ENCODE data around the gene MRTFA.
A peak's percentile ranks its signal among the peaks of the same experiment; 100 is the strongest.
"Not testable (repeated sequence)": the region's sequence is repeated elsewhere in the genome, so short reads cannot be mapped to it uniquely, and the experiment has no call there.

The MRTFA gene

DNA sequence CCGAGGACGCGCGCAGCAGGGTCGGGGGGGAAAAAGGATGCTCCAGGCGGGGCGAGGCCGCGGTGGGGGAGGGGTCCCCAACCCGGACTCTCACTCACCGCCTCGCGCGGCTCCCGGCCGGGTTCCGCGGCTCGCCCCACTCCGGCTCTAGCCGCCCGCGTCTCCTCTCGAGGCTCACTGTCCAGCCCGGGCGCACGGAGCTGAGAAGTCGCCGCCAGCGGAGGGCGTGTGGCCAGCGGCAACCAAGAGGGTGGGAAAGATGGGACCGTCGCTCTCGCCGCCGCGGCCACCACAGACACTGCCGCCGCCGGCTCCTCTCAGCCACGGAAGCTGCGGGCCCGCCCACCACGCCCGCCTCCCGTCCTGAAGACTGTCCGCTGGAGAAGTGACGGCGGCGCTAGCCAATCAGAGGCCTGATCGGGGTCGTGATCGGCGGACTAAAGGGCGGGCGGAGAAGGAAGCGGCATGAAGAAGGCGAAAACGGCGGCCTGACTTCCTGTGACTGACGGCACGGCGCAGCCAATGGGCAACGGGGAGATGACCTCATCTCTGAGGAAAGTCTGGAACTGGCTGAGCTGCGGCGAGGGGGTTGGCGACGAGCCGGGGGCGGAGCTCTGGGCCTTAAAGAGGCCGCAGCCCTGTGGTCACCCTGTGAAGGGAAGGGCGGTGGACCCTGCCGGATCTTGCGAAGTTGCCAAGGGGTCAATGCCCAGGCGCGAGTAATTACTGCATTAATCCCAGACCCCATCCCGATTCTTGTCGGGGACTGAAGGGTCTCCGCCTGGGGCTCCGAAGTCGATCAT, at the start of gene MRTFA:
Gene MRTFA (minus strand): TSS at position 340 of the 803 bp plus-strand sequence.
- DNase-seq = peak; percentile 96

DNA sequence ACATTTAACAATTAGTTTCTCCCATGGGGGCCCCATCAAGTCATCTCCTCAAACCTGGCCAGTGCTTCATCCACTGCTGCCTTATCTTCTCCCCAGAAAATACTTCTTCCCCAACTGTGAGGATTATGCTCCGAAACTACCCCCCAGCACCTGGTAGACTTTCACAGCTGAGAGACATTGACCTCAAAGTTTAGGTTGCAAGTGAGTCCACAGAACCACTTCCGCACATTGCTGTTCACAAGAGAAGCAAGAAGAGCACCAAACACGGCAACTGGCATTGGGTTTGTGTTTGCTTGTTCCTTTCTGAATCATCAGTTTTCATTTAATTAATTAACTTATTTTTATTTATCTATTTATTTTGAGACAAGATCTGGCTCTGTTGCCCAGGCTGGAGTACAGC, 48.9 kb upstream of the MRTFA start:
- DNase-seq = no peak

DNA sequence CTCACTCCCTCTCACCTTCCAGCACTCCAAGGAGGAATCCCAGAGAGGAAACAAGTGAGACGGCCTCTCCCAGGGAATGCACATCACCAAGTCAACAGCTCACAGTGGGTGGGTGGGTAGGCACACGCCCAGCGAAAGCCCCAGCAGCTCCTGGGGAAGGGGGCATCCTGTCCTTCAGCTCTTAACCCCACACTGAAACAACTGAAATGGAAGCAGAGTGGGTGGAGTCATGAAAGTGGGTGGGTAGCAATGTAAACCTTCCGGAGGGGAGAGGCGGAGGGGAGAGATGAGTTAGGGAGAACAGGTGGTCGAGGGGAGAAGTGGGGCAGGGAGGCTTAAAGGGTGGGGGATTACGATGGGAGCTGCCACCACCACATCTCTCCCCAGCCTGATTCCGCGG, 48.2 kb upstream of the MRTFA start:
- DNase-seq = no peak

- DNase-seq = no peak
Observed at GRCh38 chr22:40681451-40681850, 44.9 kb upstream of the MRTFA start.

DNA sequence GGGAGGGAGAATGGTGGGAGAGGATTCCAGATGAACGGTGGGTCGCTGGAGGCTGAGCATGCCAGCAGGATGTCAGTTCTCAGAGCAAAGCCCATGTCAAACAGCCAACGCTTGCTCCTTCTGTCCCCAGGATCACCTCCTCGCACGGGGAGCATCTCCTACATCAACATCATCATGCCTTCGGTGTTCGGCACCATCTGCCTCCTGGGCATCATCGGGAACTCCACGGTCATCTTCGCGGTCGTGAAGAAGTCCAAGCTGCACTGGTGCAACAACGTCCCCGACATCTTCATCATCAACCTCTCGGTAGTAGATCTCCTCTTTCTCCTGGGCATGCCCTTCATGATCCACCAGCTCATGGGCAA, 44.3 kb upstream of the MRTFA start:
- no peak for DNase-seq

DNA sequence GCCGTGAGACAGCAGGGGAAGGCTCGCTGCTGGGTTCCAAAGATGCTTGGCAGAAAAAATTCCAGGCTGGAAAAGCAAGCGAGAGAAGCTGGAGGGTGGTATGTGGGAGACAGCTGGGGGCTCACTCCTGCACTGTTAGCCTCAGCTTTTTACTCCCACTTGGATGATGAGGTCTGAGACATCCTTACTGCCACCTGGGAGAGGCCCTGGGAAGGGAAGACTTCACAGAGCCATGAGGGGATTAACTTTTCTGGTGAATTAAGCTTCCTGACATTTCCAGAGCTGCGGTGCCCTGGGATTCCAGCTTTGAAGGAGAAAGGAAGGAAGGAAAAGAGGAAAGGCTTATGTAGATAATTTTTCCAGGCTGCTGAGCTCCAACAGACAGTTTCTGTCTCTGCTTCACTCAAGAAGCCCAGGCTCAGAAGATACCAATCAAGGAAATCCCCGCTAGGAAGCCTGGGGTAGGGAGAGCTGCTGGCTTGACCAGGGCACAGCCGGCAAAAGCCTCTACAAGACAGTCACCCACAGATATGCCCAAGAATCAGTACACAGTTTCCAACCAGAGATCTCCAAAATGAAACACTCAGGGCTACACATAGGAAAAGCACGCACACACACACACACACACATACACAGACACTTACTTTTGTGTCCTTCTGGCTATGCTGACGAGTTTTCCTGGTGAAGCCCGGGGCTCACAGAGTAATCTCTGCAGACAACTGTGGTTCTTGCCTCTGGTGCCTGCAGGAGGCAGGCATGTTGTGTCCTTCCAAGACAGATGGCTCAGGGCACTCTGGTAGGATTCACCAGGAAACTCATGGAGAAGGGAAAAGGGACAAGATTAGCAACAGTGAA, 43.7 kb upstream of the MRTFA start:
- DNase-seq = no peak

DNA sequence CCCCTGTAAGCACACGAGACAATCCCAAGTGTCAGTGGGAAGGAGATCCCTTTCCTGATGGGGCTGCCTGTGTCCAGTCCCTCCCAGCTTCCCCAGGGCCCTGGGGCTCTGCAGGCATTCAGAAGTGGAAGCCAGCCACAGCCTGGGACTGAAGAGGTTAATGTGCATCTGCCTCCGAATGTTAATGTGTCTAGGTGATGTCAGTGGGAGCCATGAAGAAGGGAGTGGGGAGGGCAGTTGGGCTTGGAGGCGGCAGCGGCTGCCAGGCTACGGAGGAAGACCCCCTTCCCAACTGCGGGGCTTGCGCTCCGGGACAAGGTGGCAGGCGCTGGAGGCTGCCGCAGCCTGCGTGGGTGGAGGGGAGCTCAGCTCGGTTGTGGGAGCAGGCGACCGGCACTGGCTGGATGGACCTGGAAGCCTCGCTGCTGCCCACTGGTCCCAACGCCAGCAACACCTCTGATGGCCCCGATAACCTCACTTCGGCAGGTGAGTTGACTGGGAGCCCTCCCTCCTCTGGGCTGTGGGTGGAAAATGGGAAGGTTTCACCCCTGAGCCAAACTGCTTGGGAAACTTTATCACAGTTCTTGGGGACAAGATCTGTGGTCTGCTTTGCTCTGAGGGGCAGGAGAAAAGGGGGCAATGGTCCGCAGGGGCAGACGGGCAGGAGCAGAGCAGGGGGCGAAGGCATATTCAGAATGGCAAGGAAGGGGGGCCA, 42.9 kb upstream of the MRTFA start, which contains the start of gene MCHR1:
Gene MCHR1 (plus strand): TSS at position 236 of the 715 bp plus-strand sequence. CDS start 169 bp downstream, at position 405.
- peak; percentile 16 for DNase-seq

- DNase-seq = no peak
Observed at GRCh38 chr22:40678493-40679248, 42.2 kb upstream of the MRTFA start.

GRCh38 chr22:40676644-40677043, 40.1 kb upstream of the MRTFA start:
- DNase-seq = no peak

GRCh38 chr22:40676166-40676565, 39.6 kb upstream of the MRTFA start:
- DNase-seq = not testable (repeated sequence)

GRCh38 chr22:40674274-40674673, 37.8 kb upstream of the MRTFA start:
- DNase-seq = no peak

GRCh38 chr22:40673017-40673416, 36.5 kb upstream of the MRTFA start:
- no peak for DNase-seq

DNA sequence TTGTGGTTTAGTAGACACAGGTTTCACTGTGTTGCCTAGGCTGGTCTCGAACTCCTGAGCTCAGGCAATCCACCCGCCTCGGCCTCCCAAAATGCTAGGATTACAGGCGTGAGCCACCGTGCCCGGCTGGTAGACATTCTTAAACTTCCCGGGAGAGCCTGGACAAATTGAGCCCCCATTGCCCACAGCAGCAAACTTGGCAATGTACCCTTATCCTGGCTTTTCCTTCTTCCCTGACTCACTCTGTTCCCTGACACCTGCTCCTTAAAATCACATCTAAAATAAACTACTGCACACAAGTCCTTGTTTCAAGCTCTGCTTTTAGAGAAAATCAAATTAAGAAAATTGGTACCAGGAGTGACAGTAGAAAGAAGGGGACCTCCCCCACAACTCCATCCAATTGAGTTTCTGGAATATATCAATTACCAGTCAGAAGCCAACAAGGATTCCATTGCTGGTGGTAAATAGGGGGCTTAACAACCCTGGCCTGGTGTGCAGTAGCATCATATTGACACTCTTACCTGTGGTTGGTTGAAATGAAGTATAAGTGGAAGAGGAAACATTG, 35.4 kb upstream of the MRTFA start:
- DNase-seq = no peak

DNA sequence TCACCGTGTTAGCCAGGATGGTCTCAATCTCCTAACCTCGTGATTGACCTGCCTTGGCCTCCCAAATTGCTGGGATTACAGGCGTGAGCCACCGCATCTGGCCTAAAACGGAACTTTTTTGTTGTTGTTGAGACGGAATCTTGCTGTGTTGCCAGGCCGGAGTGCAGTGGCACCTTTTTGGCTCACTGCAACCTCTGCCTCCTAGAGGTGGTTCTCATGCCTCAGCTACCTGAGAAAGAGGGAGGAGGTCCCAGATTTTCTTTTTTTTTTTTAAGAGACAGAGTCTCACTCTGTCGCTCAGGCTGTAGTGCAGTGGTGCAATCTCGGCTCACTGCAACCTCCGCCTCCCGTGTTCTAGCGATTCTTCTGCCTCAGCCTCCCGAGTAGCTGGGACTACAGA, 34.9 kb upstream of the MRTFA start:
- DNase-seq = no peak

DNA sequence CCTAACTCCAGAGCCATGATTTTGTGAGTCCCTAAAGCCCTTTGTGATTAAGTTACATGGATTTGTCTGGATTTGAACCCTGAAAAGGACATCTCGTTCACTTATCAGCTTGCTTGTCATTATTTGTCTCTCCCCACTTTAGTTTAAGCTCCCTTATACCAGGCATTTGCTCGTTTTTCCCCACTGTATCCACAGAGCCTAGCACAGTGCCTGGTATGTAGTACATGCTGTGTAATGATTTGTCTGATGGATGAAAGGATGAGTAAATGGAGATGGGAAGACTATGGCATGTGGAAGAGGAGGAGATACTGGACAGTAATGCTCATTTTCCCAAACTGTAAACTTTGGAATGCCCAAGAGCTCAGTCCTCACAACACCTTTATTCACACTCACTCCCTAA, 33.5 kb upstream of the MRTFA start:
- DNase-seq = no peak

GRCh38 chr22:40668611-40669411, 32.3 kb upstream of the MRTFA start:
- no peak for DNase-seq

GRCh38 chr22:40666151-40666848, 29.8 kb upstream of the MRTFA start:
- DNase-seq = no peak

- no peak for DNase-seq
Observed at GRCh38 chr22:40665312-40665711, 28.8 kb upstream of the MRTFA start.

DNA sequence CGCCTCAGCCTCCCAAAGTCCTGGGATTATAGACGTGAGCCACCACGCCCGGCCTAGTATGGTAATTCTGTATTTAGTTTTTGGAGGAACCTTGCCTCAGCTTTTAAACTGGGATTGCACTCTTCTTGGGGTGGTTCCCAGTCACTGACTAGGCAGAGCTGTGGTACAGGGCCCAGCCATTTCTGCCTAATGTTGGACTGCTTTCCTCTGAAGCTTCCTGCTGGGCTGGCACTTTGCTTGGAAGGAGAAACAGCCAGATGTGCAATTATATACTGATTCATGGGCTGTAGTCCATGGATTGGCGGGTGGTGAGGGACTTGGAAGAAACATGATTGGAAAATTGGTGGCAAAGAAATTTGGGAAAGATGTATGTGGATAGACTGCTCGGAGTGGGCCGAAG, 25.2 kb upstream of the MRTFA start:
- DNase-seq = no peak

DNA sequence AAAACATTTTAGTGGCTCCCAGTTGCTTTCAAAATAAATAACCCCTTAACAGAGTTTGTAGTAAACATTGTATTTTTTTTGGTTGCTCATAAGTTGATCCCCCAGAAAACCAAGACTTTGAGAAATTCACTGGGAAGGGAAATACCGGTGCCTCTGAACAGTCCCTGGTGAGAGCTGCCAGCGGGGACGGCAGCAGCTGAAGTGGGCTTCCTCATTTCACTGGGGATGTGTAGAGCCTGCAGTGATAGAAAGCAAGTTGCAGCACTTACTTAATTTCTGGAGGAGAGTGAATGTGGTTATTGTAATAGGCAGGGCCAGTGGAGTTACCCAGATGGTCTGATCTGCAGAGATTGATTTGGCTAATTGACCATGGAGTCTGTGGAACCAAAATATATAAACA, 24.2 kb upstream of the MRTFA start:
- no peak for DNase-seq

GRCh38 chr22:40659166-40659565, 22.6 kb upstream of the MRTFA start:
- no peak for DNase-seq

All from NCI-H2227 treated with DMSO at 0.1 percent for 48 hours (cell line).